SHP77 (cell line): ENCODE results near the gene MYO3A.
"Not testable (repeated sequence)": the region's sequence is repeated elsewhere in the genome, so short reads cannot be mapped to it uniquely, and the experiment has no call there.

ENCODE experiments used
- DNase-seq, 2 experiments: peaks; one replicate each; lab custom pipeline; 2025; lab: John Stamatoyannopoulos, UW

Gene MYO3A

DNA sequence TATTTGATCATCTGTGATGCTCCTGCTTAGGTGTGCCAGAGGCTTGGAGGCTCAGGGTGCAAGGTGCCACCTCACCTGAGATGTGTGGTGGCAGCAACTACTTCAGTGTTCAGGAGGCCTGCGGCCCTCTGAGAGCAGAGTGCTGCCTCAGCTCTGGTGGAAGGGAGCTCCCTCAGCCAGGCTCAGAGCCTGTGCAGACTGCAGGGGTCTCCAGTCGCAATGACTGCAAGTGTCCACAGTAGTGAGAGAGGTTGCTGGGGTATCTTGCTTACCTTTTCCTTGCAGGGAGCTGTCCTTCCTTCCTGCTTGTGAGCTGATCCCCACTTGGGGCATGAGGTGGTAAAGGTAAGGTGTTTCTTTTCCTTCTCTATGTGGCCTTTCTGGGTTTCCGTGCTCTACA is 151.5 kb downstream of the MYO3A start:
- DNase-seq, result no peak

DNA sequence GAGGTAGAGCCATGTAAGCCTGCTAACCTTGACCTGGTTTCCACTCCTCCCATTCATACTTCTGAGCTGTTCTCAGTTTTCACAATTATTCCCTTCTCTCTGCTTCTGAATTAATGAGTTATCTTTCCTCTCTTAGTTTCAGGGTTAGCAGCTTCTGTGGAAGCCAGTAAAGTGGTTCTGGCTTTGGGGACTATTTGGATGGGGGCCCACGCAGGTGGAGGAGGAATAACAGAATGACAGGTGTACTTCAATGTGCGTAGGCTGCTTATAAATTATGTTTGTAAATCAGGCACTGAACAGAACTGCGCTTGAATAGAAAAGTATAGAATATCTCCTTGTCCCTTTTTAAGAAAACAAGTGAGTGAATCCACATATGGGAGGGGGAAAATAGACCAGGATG is 153.6 kb downstream of the MYO3A start:
- DNase-seq, result no peak

DNA sequence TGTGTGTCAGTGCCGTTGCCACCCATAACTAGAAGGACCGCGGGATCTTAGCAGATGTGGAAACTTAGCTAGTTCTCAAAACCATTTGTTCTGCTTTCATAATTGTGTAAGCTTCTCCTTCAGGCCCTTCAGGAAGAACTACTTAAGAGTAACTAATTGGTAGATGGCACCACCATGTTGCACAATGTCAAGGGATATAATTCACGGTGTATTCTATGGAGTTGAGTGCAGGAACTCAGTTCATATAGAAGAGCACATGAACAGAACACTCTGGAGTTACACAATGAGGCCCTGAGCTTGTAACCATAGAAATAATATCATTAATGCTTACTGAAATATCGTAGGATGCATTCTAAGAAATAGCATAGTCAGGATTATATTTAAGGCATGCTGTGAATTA is 156.0 kb downstream of the MYO3A start:
- no peak for DNase-seq

DNA sequence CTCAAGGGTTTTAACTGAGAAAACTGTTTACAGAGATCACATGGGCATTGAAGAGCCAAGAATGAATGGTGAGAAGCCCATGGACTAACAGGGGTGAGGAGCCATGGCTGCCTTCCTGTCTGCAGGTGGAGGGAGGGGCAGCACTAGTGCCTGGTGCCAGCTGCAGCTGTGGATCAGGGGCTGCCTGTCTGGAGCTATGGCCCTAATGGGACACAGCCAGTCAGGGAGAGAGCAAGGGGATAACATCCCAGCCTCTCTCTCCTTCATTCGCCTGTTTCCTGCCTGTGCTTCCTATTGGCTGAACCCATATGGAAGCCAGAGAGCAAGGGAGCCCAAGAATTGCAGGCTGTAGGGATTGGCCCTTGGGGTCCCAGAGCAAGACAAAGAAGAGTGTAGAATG is 156.7 kb downstream of the MYO3A start:
- DNase-seq, result no peak

DNA sequence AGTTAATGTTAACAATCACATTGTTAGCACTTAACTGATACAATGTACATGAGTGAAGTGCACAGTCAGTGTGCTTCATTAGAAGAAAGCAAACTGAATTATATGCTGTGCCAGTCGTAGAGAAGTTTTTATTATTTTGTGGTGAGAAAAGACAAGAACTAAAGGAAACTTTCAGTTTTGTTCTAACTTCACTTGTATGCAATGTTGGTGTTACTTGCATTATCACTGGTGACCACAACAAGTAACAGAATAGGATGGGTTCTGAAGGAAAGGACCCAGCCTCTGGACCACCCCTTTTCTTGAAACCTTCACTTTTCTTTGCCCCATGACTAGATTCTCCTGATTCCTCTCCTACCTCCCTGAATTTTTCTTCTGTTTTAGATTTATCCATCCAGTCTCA is 159.2 kb downstream of the MYO3A start:
- DNase-seq, result no peak

DNA sequence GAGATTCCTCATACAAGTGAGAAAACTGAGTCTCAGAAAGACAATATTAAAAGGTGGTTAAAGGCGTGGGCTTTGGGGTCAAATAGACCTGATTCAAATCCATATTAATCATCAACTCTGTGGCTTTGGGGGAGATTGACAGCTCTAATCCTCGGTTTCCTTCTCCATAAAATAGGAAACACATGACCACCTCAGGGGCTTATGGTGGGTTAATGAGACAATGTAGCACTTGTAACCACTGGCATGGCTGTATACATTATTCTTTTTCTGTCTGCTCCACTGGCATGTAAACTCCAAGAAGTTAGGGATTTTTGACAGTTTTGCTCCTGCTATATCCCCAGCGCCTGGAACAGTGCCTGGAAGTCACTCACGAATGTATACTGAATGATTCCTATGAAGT is 161.8 kb downstream of the MYO3A start:
- DNase-seq, result no peak

DNA sequence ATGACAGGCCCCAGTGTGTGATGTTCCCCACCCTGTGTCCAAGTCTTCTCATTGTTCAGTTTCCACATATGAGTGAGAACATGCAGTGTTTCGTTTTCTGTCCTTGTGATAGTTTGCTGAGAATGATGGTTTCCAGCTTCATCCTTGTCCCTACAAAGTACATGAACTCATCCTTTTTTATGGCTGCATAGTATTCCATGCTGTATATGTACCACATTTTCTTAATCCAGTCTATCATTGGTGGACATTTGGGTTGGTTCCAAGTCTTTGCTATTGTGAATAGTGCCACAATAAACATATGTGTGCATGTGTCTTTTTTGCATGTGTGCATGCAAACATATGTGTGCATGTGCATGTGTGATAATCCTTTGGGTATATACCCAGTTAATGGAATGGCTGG is 163.5 kb downstream of the MYO3A start:
- DNase-seq, result not testable (repeated sequence)

DNA sequence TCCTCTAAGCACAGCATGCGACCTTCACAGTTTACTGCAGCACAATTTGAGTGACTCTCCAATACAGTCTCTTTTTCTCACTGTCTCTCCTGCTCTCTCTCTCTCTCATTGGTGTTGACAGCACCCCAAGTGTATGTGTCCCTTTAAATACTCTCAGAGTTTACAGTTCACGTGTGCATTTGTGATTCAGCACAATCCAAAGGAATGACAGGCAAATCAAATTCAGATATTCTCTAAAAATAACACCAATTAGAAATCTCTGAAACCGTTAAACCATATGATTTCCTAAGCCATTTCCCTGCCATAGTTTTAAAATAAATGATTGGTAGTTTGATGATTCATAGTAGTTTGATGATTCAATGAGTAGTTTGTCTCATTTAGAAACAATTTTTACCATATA is 178.5 kb downstream of the MYO3A start:
- no peak for DNase-seq

DNA sequence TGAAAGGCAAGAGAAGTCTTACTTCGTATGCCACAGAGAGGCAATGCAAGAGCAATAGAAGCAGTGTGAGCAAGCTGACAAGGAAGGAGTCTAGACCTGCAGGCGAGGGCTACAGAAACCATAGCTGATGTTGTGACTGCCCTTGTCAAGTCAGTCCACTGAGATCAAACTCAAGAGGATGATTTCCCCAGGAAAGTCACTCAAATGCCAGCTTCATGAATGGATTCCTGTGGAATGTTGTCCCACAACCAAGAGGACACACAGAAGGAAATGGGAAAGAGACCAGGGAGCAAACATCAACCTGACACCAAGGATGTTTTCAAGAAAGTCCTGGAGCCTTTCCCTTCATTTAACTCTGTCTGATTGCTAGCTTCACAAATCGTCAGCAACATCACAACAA is 204.6 kb downstream of the MYO3A start:
- no peak for DNase-seq

DNA sequence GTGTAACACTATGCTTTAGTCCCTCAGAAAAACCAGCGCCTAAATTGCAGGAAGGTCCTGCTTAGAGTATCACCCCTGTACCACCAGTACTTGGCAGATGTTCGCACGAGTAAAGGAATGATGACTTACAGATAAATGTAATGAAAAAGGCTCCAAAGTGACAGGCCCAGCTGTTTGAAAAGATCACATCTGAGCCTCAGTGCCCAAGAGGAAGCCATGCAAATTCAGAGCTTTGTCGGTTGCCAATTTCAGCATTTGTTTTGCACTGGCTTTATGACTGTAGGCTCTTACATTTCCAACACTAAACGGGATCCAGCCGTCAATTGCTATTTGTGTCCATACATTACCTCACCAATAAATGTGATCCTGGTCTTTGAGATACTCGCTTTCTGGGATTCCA is 222.0 kb downstream of the MYO3A start:
- no peak for DNase-seq

DNA sequence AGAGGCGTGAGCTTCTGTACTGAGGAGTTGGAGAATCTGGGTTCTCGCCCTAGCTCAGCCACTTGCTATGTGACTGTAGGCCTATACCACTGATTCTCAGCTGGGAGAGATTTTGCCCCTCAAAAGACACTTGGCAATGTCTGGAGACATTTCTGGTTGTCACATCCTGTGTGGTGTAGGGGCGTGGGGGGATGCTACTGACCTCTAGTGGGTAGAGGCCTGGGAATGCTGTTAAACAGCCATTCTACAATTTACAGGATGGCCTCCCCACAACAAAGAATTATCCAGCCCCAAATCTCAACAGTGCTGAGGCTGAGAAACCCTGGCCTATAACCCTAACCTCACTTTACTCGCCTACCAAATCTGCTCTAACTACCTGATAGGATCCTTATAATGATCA is 223.7 kb downstream of the MYO3A start:
- DNase-seq, result no peak

DNA sequence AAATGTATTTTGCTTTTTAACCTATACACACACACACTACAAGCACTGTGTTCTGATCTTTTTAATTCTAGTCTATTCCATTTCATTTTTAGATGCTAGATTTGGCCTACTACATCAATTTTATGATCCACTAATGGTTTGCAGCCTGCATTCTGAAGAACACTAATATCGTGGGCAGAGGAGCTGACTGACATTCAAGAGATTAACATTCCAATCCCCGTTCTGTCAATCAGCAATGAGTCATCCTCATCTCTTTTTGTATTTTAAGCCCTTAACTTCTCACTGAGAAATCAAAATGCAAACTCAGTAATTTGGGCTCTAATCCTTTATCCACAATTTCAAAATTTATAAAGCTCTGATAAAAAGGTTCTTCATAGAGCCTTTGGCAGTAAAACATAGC is 235.4 kb downstream of the MYO3A start:
- no peak for DNase-seq

DNA sequence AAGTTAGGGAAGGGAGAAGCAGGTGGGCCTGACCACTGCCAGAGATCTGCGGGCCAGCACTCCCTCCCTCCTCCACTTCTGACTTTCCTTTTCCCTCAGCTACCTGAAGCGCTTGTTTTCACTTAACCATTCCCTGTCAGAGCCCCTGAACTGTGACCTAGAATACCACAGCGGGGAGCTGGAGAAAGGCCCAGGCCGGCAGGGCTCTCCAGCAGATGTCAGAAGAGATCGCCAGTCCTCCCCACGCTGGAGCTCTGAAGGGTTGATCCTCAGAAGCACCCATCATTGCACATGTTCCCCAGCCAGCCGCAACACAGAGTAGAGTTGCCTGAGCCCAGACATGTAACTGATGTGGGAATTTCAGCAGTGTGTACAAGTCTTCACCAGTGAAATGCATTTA is 238.1 kb downstream of the MYO3A start:
- DNase-seq, result no peak

DNA sequence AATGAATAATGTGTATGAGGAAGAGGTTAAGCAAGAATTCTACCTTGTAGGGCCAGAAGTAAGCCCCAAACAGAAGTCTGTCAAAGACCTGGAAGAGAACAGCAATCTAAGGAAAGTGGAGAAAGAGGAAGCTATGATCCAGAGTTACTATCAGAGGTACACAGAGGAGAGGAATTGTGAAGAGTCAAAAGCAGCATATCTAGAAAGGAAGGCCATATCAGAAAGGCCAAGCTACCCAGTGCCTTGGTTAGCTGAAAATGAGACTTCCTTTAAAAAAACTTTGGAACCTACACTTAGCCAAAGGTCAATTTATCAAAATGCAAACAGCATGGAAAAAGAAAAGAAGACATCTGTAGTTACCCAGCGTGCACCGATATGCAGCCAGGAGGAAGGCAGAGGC is 239.8 kb downstream of the MYO3A start:
- no peak for DNase-seq

DNA sequence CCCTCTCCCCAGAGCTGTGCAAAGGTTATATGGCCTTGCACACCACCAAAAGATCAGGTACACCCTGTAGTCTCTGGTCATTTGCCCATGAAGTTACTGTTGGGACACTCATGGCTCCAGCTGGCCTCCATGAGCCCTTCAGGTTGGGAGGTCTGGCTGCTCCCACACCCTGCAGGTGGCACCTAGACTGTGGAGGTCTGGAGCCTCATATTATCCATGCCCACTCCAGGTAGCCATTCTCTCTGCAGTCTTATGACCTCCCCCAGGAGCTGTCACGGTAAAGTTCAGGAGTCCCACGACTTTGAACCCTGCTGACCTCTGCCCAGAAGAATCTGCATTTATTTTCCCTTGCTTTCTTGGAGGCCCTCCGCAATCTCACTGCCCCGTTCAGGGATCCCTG is 243.3 kb downstream of the MYO3A start:
- DNase-seq, result no peak

DNA sequence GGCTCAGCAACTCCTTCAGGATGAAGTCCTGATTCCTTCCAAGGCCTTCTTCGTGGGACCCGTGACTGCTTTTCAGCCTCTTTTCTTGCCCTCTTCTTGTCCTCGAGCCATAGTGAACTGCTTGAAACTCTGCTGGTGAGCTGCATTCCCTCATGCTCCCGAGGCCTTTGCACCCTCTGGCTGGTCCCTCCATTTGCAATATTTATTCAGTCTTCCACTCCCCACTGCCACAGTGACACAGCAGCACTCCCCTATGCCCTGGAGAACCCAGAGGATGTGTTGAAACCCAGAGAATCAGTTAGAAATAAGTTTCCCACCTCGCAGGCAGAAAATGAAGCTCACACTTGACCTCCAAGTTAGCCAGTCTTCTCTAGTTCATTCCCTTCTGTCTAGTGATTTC is 260.2 kb downstream of the MYO3A start:
- no peak for DNase-seq

DNA sequence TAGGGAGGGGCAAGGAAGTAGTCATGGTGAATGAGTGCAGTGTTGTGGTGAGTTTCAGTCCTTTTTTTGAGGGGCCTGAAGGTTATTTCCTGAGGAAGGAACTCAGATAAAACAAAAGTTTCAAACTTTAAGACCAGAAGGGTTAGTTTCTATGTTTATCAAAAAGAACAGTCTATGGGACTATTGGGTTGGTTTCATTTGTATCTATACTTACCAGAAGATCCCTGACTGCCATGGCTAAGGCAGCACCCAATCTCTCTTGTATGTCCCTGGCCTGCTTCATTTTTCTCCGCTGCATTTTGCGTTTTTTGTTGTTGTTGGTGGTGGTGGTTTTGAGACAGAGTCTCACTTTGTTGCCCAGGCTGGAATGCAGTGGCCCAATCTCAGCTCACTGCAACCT is 263.2 kb downstream of the MYO3A start:
- DNase-seq, result no peak

DNA sequence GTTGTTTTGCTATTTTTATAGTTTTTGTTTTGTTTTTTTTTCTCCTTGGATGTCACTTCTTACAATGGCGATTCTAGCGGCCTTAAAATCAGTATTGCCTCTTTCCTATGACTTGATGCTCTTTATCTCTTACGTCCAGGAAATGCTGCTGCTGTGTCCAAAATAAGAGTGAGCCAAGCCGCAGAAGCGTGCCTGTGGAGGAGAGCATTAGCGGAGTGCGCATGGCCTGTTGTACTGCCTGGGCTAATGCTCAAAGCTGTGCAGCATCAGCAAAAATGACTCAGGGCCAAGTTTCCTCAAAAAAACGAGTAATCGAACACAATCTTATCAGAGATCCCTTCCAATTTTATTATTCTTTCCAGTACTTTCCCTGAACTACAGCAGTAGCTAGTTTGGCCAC is 264.1 kb downstream of the MYO3A start:
- DNase-seq, result no peak

DNA sequence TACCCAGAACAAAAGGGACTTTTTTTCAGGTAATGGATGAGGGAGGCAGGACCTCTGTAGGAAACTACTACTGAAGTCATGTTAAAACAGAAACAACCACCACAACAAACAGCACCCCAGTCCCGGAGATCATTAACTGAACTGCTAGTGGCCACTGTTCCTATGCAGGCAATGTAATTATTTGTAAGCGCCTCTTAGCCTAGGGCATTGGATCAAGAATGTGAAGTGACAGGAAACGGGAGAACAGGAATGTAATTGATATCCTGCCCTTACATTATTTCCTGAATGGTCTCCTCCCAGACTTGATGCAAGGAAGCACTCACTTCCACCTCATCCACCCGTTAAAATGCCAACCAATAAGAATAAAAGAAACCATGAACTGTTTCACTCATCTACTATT is 265.8 kb downstream of the MYO3A start:
- DNase-seq, result no peak

DNA sequence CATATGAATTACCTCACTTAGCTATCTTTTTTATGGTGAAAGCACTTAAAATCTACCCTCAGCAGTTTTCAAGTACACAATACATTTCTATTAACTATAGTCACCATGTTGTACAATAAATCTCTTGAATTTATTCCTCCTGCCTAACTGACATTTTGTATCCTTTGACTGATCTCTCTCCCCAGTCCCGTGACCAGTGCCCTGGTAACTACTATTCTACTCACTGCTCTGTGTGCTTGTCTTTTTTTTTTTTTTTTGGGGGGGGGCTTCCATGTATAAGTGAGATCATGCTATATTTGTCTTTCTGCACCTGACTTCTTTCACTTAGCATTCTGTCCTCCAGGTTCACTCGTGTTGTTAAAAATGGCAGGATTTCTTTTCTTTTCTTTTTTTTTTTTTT is 271.2 kb downstream of the MYO3A start:
- DNase-seq, result no peak

DNA sequence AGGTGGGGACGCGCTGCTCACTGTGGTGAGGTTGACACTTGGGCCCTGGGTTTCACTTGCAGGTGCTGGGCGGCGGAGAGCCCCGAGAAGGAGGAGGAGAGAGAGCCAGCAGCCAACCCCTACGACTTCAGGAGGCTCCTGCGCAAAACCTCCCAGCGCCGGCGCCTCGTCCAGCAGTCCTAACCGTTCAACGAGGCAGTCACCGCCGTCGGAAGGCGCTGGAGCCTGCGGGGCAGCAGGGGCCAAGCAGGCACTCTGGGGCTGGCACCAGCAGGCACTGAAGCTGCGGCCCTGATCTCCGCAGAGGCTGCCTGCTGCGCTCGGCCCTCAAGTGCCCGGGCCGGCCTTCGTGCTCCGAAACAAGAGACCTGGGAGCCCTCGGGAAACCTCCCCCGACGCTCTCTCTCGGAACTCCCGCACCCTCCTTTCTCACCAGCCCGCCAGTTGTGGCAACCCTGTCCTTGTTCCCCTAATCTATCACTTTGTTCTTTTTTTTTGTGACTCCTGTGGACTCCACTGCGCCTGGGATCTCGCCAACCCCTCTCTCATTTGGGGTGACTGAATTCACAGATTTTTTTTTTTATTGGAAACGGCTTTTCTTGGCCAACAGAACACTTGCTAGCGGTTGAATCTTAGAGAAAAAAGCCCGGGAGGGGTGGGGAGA is 277.9 kb downstream of the MYO3A start:
- DNase-seq, result no peak

DNA sequence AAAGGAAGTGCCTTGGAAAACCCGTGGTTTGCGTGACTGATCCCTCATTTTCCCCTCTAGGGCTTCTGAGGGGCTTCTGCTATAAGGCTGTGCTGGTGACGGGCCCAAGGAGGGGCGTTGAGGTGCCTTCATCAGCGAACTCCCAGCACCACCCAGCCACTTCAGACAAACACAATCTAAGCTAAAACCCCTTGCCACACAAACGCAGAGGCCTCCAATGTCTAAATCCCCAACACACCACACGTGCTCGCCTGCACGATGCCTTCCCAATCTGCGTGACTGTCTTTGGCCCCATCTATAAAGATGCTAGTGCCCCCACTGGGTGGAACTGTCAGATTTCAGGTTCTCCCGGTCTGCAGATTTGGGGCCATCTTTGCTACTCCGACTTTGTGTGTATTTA is 278.5 kb downstream of the MYO3A start:
- DNase-seq, result no peak

DNA sequence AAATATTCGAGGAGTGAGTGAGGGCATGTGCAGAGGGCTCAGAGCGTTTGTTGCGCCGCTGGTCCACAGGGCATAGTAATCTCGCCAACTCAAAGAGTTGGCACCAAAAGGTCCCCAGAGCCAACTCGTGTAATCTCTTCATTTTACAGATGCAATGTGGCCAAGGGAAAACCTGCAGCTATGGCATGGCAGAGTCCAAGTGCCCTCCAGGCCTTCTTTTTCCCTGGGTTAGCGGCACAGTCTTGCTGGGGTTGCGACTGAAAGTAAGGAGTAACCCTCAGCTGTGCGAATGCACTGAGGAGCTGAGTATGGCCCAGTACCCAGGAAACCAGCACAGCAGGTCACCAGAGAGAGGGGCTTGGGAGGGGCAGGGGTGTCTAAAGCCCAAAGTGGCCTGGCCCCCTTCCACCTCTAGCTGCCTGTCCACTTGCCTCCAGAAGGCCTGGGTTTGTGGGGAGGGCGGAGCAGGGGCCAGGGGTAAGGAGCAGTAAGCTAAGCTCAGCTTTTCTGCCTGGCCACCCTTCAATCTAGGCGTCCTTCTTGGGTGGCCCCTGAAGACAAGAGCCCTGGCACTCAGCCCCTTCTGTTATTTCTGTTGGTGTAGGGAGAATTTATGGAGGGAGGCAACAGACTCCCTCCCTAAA is 279.2 kb downstream of the MYO3A start:
- no peak for DNase-seq

DNA sequence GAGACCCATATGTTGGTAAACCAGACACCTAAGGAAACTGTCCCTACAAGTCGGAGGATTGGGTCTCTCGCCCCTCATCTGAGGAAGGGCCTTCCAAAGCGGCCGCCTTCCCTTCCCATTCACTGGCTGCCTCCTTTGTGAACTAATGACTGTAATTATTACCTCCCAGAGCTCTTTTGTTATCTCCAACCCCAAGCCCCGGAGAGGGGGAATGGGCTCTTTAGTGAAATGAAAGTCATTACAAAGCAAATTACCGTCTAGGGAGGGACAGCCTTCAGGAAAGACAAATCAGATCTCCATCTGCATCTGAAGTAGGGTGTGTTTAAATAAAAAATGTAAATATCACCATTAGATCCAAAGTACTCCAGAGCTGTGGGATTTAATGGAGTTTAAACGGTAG is 280.0 kb downstream of the MYO3A start:
- DNase-seq, result no peak
